ENCODE data around the gene RUNX1. TPM values are rescaled to one million over a fixed set of nuclear protein-coding genes. Genes with fewer than 3 reads are reported as not detected.
"Not testable (repeated sequence)": the region's sequence is repeated elsewhere in the genome, so short reads cannot be mapped to it uniquely, and the experiment has no call there.

The RUNX1 gene
- total and polyA plus RNA-seq, 2 experiments from 2014 or later = 0.12 TPM; not detected in 1

DNA sequence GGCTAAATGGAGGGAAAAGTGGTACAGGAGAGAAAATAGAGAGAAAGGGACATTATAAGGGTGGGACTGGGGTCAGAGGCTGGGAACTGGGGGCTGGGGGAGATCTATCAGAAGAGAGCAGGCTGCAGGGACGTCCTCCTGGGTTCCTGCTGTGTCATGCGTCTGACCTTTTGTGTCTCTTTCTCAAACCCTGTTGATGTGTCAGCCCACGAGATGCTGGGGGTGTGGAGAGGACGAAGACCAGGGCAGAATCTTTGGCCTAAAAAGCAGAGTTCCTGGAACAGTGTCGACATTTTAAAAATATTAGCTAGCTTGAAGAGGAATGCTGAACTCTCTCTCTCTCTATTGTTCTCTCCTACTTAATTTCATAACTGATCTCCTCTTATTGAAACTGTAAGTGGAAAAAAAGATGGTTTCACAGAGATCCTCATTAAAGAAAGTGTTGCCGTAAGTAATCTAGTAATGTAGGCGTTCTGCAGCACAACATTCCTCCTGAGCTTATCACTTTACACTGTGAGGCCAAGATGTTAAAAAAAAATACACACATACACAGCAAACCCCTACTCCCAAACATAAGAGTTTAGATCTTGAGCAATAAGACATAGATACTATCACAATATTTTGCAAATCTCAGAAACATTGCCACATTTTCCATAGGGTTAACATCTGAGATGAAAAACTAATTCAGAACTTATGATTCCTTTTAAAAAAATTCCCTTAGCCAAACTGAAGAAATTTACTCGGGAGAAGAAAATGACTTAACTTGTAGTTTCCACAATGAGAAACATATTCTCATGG is 52.6 kb downstream of the RUNX1 start:
- Histone ChIP-seq H3K4me3 (no peak overlapping the region), H3K4me1 (ENCODE audit: low read depth) (peaks cover 8% of the 10 kb centered on the region), H3K9me3 (ENCODE audit: low read depth) (no peaks in the 10 kb centered on the region), H3K27ac (no peak overlapping the region), H3K27me3 (no peaks in the 10 kb centered on the region), H3K36me3 (no peaks in the 10 kb centered on the region)
- DNase-seq (ENCODE audit: low read depth in 1 of 2, low spot score in 1 of 2) = peak in 1 of 2 donors; percentile 81
- TF ChIP-seq, protein P1, sequence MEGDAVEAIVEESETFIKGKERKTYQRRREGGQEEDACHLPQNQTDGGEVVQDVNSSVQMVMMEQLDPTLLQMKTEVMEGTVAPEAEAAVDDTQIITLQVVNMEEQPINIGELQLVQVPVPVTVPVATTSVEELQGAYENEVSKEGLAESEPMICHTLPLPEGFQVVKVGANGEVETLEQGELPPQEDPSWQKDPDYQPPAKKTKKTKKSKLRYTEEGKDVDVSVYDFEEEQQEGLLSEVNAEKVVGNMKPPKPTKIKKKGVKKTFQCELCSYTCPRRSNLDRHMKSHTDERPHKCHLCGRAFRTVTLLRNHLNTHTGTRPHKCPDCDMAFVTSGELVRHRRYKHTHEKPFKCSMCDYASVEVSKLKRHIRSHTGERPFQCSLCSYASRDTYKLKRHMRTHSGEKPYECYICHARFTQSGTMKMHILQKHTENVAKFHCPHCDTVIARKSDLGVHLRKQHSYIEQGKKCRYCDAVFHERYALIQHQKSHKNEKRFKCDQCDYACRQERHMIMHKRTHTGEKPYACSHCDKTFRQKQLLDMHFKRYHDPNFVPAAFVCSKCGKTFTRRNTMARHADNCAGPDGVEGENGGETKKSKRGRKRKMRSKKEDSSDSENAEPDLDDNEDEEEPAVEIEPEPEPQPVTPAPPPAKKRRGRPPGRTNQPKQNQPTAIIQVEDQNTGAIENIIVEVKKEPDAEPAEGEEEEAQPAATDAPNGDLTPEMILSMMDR (IDR thresholded peaks at IDR 0.05; ENCODE audit: low read depth, low read length) = no peak

DNA sequence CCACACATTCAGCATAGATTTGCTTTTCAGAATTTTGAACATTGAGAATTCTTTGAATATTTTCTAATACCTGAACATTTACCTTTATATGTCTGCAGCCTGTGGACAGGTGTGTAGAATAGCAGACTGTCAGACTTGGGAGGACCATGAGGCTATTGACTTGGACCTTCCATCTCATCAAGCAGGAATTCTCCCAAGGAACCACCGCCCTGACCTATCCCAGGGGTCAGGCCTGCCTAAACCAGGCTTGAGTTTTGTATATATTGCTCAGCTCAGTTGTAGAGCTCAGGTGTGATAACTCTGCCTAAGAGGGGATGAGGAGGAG is 53.2 kb downstream of the RUNX1 start:
- Histone ChIP-seq H3K27me3 (no peaks in the 10 kb centered on the region), H3K4me3 (no peak overlapping the region), H3K4me1 (ENCODE audit: low read depth) (peaks cover 8% of the 10 kb centered on the region), H3K36me3 (no peaks in the 10 kb centered on the region), H3K9me3 (ENCODE audit: low read depth) (no peaks in the 10 kb centered on the region), H3K27ac (no peak overlapping the region)
- TF ChIP-seq, protein P1 (IDR thresholded peaks at IDR 0.05; ENCODE audit: low read depth, low read length) = no peak
- no peak for DNase-seq (ENCODE audit: low read depth in 1 of 2, low spot score in 1 of 2)

DNA sequence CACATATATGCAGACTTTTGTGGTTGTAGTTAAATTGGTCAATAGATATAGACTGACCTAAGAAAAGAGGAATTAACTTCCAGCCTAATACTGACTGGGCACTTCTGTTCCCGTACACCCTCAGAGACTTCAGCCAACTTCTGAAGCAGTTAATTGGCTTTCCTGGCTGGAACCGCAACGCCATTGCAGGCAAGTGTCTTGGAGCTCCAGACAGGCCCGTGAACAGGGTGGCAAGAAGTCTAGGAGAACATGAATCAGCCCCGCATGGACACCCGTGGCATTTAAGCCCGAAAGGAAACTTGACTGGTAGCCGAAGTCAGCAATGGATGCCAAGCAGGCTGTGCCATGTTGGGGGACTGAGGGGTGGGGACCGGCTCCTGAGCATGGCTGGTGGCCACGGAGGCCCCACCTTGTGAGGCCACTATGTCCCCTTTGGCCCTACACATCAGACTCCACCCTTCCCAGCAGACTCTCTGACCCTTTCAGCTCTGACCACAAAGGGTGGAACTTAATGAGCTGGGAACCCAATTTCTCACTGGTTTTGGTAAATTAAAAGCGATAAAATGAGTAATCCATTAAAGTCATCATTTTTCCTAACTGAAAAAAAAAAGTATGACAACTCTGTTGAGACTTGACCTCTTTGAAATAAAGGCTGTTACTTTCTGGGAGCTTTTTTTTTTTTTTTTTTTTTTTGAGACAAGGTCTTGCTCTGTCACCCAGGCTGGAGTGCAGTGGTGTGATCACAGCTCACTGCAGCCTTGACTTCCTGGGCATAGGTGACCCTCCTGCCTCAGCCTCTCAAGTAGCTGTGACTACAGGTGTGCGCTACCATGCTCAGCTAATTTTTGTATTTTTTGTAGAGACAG is 54.1 kb downstream of the RUNX1 start:
- Histone ChIP-seq H3K27me3 (peaks cover 4% of the 10 kb centered on the region), H3K36me3 (no peaks in the 10 kb centered on the region), H3K4me1 (ENCODE audit: low read depth) (peaks cover 8% of the 10 kb centered on the region), H3K27ac (no peak overlapping the region), H3K4me3 (no peak overlapping the region), H3K9me3 (ENCODE audit: low read depth) (no peaks in the 10 kb centered on the region)
- no peak for DNase-seq (ENCODE audit: low read depth in 1 of 2, low spot score in 1 of 2)
- TF ChIP-seq, protein P1 (IDR thresholded peaks at IDR 0.05; ENCODE audit: low read depth, low read length) = no peak

DNA sequence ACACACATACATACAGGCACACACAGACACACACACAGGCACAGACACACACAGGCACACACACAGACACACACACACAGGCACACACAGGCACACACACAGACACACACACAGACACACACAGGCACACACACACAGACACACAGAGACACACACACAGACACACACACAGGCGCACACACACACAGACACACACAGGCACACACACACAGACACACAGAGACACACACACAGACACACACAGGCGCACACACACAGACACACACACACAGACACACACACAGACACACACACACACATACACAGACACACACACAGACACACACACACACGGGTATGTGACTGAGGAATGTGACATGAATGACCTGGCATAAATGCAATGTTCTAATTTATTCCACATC is 55.6 kb downstream of the RUNX1 start:
- not testable (repeated sequence) for H3K27ac ChIP-seq; H3K4me3 ChIP-seq; H3K4me1 ChIP-seq (ENCODE audit: low read depth); H3K36me3 ChIP-seq; DNase-seq (ENCODE audit: low read depth in 1 of 2, low spot score in 1 of 2); H3K9me3 ChIP-seq (ENCODE audit: low read depth)
- H3K27me3 ChIP-seq = peaks cover 19% of the 10 kb centered on the region

DNA sequence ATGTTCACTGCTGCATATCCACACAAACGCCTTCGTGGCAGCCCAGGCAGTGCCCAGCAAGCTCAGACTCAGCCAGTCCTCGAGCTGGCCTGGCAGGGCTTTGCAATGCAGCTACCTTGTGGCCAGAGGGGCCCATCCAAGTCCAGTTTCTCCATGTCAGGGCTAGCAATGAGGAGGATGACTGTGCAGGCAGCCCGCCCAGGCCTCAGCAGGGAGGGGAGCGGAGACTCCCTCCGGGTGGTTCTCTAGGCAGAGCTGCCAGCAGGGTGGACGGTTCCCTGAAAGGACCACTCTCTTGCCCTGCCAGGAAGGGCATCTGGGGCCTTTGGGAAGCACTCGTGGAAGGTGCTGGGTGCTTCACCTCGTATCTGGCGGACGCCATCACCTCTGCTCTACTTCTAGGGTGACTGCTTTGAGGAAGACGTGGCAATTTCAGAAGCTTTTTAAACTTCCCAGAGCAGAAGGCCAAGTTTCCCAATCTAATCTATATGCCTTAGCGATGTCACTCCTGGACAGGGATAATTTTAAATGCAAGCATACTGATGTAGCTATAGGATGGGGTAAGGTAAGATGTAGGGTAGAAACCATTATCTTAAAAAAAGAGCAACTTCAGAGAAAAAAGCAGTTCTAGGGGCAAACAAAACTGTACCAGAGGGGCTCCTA is 56.2 kb downstream of the RUNX1 start:
- TF ChIP-seq, protein P1 (IDR thresholded peaks at IDR 0.05; ENCODE audit: low read depth, low read length) = no peak
- peak in 1 of 2 donors; percentile 73 for DNase-seq (ENCODE audit: low read depth in 1 of 2, low spot score in 1 of 2)
- H3K27ac ChIP-seq = no peak overlapping the region
- H3K36me3 ChIP-seq = no peaks in the 10 kb centered on the region
- peaks cover 25% of the 10 kb centered on the region for H3K27me3 ChIP-seq
- H3K9me3 ChIP-seq (ENCODE audit: low read depth) = no peaks in the 10 kb centered on the region
- H3K4me1 ChIP-seq (ENCODE audit: low read depth) = peaks cover 8% of the 10 kb centered on the region
- H3K4me3 ChIP-seq = no peak overlapping the region

Measured in cardiac muscle cell (in vitro differentiated cells and primary cell).